ENCODE data around the gene PITHD1. TPM values are rescaled to one million over a fixed set of nuclear protein-coding genes. Genes with fewer than 3 reads are reported as not detected.

Gene PITHD1
- total and polyA plus RNA-seq, 2 donors from 2014 or later: 40.4 to 57.7 TPM

DNA sequence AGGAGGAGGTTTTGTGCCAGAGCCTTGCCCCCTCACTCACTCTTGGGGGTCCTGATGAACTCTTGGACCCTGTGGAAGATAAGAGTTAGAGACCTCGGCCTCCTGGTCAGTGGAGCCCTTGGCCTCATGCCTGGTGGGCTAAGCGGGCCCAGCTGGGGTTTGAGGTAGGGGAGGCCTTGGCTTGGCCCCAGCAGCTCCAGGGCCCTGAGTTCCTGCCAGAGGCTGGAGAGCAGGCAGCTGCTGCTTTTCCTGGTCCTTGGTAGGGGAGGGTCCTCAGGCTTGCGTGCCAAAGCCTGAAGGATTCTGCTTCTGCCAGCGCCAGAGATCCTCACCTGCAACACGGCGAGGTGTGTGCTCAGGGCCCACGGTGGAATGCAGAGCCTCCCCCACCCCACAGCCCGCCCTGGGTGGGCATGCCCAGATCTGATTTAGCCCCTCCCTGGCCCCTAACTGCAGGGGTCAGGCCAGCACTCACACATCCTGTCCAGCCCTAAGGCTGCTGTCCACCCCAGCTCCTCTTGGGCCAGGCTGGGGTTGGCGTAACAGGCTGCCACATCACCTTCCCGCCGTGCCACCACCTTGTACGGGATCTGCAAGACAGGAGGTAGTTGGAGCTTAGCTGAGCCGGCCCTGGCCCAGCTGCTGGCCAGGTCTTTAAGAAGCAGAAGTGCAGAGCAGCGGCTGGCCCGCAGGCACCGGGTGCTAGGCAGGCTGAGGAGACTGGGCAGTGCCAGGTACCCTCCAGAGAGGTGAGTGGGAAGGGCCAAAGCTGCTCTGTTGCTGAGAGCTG lies 17.7 kb downstream of the PITHD1 start:
- Histone ChIP-seq H3K4me3 (ENCODE audit: low read length in 3 of 3) (no peak overlapping the region), H3K27ac (ENCODE audit: low read depth in 2 of 2, low read length in 2 of 2) (no peak overlapping the region), H3K9ac (ENCODE audit: low read length in 3 of 3) (no peak overlapping the region), H3K27me3 (ENCODE audit: control insufficient read depth, insufficient read depth, low read length) (no peaks in the 10 kb centered on the region), H3K9me3 (ENCODE audit: control insufficient read depth in 2 of 3, insufficient read depth in 1 of 3, low read length in 3 of 3) (no peaks in the 10 kb centered on the region), H3K4me1 (ENCODE audit: control insufficient read depth in 2 of 3, insufficient read depth in 2 of 3, low read depth in 1 of 3, low read length in 3 of 3) (peaks cover 0 to 40% (median 4%) of the 10 kb centered on the region in 3 donors), H3K36me3 (ENCODE audit: control insufficient read depth in 2 of 3, insufficient read depth in 3 of 3, low read length in 3 of 3) (peaks cover 0 to 9% (median 2%) of the 10 kb centered on the region in 3 donors)
- no peak for TF ChIP-seq CTCF (IDR thresholded peaks at IDR 0.05; ENCODE audit: borderline replicate concordance, extremely low read depth, insufficient read depth)
- DNase-seq (peak in 1 of 5 donors; percentile 62), FAIRE-seq (no peak)
- intact Hi-C loops (cut with DNase I): no loop called here

DNA sequence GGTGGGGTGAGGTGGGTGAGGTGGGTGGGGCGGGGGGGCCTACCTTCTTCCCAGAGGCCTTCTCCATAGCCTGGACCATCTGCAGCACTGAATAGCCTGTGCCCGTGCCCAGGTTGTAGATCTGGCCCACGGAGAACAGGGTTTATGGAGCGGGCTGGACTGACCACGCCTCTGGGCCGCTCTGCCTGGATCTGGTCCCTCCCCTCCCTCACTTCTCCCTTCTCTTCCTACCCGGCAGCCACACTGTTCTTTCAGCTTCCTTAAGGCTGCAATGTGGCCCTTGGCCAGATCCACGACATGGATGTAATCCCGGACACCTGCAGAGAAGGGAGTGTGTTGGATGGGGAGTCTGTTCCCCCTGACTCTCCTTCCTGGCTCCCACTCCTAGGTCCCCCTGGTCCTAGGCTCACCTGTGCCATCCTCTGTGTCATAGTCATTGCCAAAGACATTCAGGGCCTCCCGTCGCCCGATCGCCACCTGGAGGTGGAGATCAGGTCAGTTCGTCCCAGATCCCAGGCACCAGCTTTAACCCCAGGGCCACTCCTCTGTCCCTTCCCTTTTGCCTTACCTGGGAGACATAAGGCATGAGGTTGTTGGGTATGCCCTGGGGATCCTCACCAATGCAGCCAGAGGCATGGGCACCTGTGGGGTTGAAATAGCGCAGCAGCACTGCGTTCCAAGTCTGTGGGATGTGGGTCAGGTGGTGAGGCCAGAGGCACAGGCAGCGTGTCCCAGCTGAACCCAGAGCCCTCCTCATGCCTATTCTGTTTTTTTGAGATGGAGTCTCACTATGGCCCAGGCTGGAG lies 18.5 kb downstream of the PITHD1 start:
- Histone ChIP-seq H3K27me3 (ENCODE audit: control insufficient read depth, insufficient read depth, low read length) (no peaks in the 10 kb centered on the region), H3K9ac (ENCODE audit: low read length in 3 of 3) (peak overlapping the region in 1 of 3 donors; percentile 7), H3K9me3 (ENCODE audit: control insufficient read depth in 2 of 3, insufficient read depth in 1 of 3, low read length in 3 of 3) (no peaks in the 10 kb centered on the region), H3K4me1 (ENCODE audit: control insufficient read depth in 2 of 3, insufficient read depth in 2 of 3, low read depth in 1 of 3, low read length in 3 of 3) (peaks cover 0 to 43% (median 10%) of the 10 kb centered on the region in 3 donors), H3K36me3 (ENCODE audit: control insufficient read depth in 2 of 3, insufficient read depth in 3 of 3, low read length in 3 of 3) (peaks cover 0 to 9% (median 2%) of the 10 kb centered on the region in 3 donors), H3K4me3 (ENCODE audit: low read length in 3 of 3) (no peak overlapping the region), H3K27ac (ENCODE audit: low read depth in 2 of 2, low read length in 2 of 2) (peak overlapping the region in 1 of 2 donors; percentile 47)
- intact Hi-C loops (cut with DNase I): no loop called here
- no peak for TF ChIP-seq CTCF (IDR thresholded peaks at IDR 0.05; ENCODE audit: borderline replicate concordance, extremely low read depth, insufficient read depth)
- DNase-seq (no peak), FAIRE-seq (no peak)

DNA sequence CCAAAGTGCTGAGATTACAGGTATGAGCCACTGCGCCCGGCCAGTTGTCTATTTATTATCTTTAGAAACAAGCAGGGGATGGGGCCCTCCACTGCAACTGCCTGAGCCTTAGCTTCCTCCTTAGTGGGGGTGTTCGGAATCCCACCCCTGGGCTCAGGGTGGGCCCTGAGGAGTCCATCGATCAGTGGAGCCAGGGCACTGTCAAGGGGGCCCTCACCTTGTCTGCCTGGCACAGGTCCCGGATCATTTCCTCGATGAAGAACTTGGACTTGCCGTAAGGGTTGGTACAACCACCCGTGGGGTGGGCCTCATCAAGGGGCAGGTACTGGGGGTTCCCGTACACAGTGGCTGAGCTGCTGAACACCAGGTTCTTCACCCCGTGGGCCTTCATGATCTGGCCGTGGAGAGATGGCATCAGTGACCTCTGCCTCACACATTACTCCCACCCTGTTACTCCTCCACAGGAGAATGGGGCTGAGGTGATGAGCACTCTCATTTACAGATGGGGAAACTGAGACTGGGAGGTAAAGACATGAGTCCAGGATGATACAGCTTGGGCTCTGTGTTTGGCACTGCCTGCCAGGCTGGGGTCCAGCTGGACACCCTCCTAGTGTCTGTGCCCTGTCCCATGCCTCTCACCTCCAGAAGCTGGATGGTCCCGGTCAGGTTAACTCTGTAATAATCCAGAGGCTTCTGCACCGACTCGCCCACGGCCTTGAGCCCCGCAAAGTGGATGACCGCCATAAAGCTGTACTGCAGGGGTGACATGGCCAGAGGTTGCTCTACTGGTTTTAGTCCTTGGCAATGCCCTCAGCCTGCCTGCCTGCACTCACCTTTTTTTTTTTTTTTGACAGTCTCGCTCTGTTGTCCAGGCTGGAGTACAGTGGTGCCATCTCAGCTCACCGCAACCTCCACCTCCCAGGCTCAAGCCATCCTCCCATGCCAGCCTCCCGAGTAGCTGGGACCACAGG lies 19.5 kb downstream of the PITHD1 start:
- Histone ChIP-seq H3K27ac (ENCODE audit: low read depth in 2 of 2, low read length in 2 of 2) (peak overlapping the region in 1 of 2 donors; percentile 45), H3K27me3 (ENCODE audit: control insufficient read depth, insufficient read depth, low read length) (no peaks in the 10 kb centered on the region), H3K4me3 (ENCODE audit: low read length in 3 of 3) (no peak overlapping the region), H3K9ac (ENCODE audit: low read length in 3 of 3) (peak overlapping the region in 1 of 3 donors; percentile 56), H3K4me1 (ENCODE audit: control insufficient read depth in 2 of 3, insufficient read depth in 2 of 3, low read depth in 1 of 3, low read length in 3 of 3) (peaks cover 0 to 33% (median 14%) of the 10 kb centered on the region in 3 donors), H3K36me3 (ENCODE audit: control insufficient read depth in 2 of 3, insufficient read depth in 3 of 3, low read length in 3 of 3) (peaks cover 0 to 14% (median 3%) of the 10 kb centered on the region in 3 donors), H3K9me3 (ENCODE audit: control insufficient read depth in 2 of 3, insufficient read depth in 1 of 3, low read length in 3 of 3) (no peaks in the 10 kb centered on the region)
- DNase-seq: peak in 1 of 5 donors; percentile 57
- intact Hi-C loops (cut with DNase I): no loop called here
- FAIRE-seq: no peak
- no peak for TF ChIP-seq CTCF (IDR thresholded peaks at IDR 0.05; ENCODE audit: borderline replicate concordance, extremely low read depth, insufficient read depth)
